HG03520 (cell line): ENCODE data around the gene ST6GALNAC5.

ENCODE experiments used
- ATAC-seq: cut with Tn5 transposase; IDR thresholded peaks from one replicate; pipeline ENCODE4 v1.9.1; 2021; ENCODE audit warnings: mild to moderate bottlenecking, moderate library complexity; ENCODE audit not compliant: unreplicated experiment

The ST6GALNAC5 gene

GRCh38 chr1:77039739-77040138 is 172.5 kb downstream of the ST6GALNAC5 start:
- no peak for ATAC-seq

- no peak for ATAC-seq
These were observed 173.5 kb downstream of the ST6GALNAC5 start for GRCh38 chr1:77040826-77041225.

- no peak for ATAC-seq
These were observed 177.0 kb downstream of the ST6GALNAC5 start for GRCh38 chr1:77044133-77044849.

- ATAC-seq: no peak
These were observed 180.3 kb downstream of the ST6GALNAC5 start for GRCh38 chr1:77047575-77047974.

- ATAC-seq: no peak
These were observed 180.8 kb downstream of the ST6GALNAC5 start for GRCh38 chr1:77047978-77048614.

- no peak for ATAC-seq
These were observed 181.3 kb downstream of the ST6GALNAC5 start for GRCh38 chr1:77048615-77049005.

- ATAC-seq: no peak
These were observed 184.1 kb downstream of the ST6GALNAC5 start for GRCh38 chr1:77051425-77051824.

- no peak for ATAC-seq
These were observed 189.2 kb downstream of the ST6GALNAC5 start for GRCh38 chr1:77056525-77056924.

GRCh38 chr1:77057994-77058585 is 190.8 kb downstream of the ST6GALNAC5 start:
- ATAC-seq: no peak

GRCh38 chr1:77060000-77060399 is 192.7 kb downstream of the ST6GALNAC5 start:
- ATAC-seq: no peak

GRCh38 chr1:77061162-77061561 is 193.9 kb downstream of the ST6GALNAC5 start:
- no peak for ATAC-seq

GRCh38 chr1:77063118-77063517 is 195.8 kb downstream of the ST6GALNAC5 start:
- ATAC-seq: no peak

- no peak for ATAC-seq
These were observed 197.0 kb downstream of the ST6GALNAC5 start for GRCh38 chr1:77064246-77064645.

GRCh38 chr1:77065693-77066342 is 198.5 kb downstream of the ST6GALNAC5 start:
- ATAC-seq: no peak

- ATAC-seq: no peak
These were observed 200.7 kb downstream of the ST6GALNAC5 start for GRCh38 chr1:77068013-77068412.

- no peak for ATAC-seq
These were observed 209.5 kb downstream of the ST6GALNAC5 start for GRCh38 chr1:77076759-77077158.

GRCh38 chr1:77081834-77082233 is 214.6 kb downstream of the ST6GALNAC5 start:
- ATAC-seq: no peak

GRCh38 chr1:77084457-77084856 is 217.2 kb downstream of the ST6GALNAC5 start:
- no peak for ATAC-seq

- no peak for ATAC-seq
These were observed 217.8 kb downstream of the ST6GALNAC5 start for GRCh38 chr1:77085109-77085508.

- no peak for ATAC-seq
These were observed 222.5 kb downstream of the ST6GALNAC5 start for GRCh38 chr1:77089756-77090155.

- ATAC-seq: no peak
These were observed 228.0 kb downstream of the ST6GALNAC5 start for GRCh38 chr1:77095236-77095635.
